ENCODE results near the gene DAZAP2.

GRCh38 chr12:51208016-51208660, 30.5 kb upstream of the DAZAP2 start:
- TF ChIP-seq EZH2phosphoT487 (IDR thresholded peaks at IDR 0.05; ENCODE audit: borderline replicate concordance, low read length) (no peak), CTCF (conservative IDR thresholded peaks at IDR 0.05; ENCODE audit: low read depth, low read length) (no peak)

Measured in PC-3 (cell line).